ENCODE measurements around the gene TRAPPC10. TPM values are rescaled to one million over a fixed set of nuclear protein-coding genes. Genes with fewer than 3 reads are reported as not detected.

Gene TRAPPC10
- total RNA-seq, 2 donors from 2014 or later, result 53.5 to 72.6 TPM

GRCh38 chr21:44017601-44018000, 5.5 kb downstream of the TRAPPC10 start:
- no peak for ATAC-seq (replicated peaks in 1 of 2)

DNA sequence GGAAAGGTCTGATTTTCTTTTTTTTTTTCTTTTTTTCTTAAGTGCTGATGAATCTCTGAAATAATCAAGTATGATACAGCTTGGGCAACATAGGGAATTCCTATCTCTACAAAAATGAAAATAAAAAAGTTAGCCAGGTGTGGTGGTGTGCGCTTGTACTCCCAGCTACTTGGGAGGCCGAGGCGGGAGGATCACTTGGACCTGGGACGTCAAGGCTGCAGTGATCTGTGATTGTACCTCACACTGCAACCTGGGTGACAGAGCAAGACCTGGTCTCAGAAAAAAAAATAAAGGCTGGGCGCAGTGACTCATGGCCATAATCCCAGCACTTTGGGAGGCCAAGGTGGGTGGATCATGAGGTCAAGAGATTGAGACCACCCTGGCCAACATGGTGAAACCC, 6.0 kb downstream of the TRAPPC10 start:
- H3K4me3 Mint-ChIP-seq, result peak overlapping the region; percentile 25 to 72

More at GRCh38 chr21:44017601-44018000, 5.5 kb downstream of the TRAPPC10 start:
- no peak for DNase-seq
- H3K27me3 Mint-ChIP-seq (ENCODE audit: low read depth), result no peaks in the 10 kb centered on the region
- no peaks in the 10 kb centered on the region for H3K9me3 Mint-ChIP-seq
- H3K4me3 Mint-ChIP-seq, result peak overlapping the region; percentile 25 to 72
- peaks cover 0 to 4% of the 10 kb centered on the region in 2 donors for H3K36me3 Mint-ChIP-seq (ENCODE audit: insufficient read depth in 2 of 2)
- H3K4me1 Mint-ChIP-seq (ENCODE audit: low read depth), result peaks cover 89% of the 10 kb centered on the region
- H3K27ac Mint-ChIP-seq, result peak overlapping the region; percentile 94

DNA sequence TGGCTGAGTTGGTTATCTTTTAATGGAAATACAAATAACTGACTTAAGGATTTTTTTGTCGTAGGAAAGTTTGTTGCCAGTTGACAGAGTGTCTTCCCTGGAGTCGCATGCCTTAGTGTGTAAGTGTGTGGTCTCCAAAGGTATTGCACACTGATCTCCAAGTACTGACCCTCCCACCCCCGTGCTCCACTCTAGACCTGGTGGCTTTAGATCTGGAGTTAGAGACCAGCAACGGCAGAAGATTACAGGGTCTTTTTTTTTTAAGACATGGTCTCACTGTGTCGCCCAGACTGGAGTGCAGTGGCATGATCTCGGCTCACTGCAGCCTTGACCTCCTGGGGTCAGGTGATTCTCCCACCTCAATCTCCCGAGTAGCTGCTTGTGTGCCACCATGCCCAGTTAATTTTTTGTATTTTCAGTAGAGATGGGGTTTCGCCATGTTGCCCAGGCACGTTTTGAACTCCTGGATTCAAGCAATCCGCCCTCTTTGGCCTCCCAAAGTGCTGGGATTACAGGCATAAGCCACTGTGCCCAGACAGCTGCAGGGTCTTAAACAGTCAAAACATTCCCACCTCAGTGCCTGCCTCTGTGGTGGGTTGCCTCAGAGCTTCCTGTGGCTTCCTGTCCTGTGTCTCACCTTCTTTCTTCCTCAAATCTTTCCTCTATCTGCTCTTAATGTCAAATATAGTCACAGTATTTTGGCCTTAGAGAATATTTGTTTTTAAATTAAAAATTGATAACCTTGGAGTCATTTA, 6.9 kb downstream of the TRAPPC10 start:
- Mint-ChIP-seq H3K27me3 (ENCODE audit: low read depth) (no peaks in the 10 kb centered on the region), H3K4me1 (ENCODE audit: low read depth) (peaks cover 97% of the 10 kb centered on the region), H3K4me3 (peak overlapping the region; percentile 39 to 62), H3K27ac (peak overlapping the region; percentile 92), H3K9me3 (no peaks in the 10 kb centered on the region), H3K36me3 (ENCODE audit: insufficient read depth in 2 of 2) (no peaks in the 10 kb centered on the region)
- peak; percentile 64 for ATAC-seq (replicated peaks in 1 of 2)
- DNase-seq, result no peak

More for the DNA sequence above, 6.0 kb downstream of the TRAPPC10 start:
- DNase-seq (no peak), ATAC-seq (replicated peaks in 1 of 2) (no peak)
- Mint-ChIP-seq H3K36me3 (ENCODE audit: insufficient read depth in 2 of 2) (peaks cover 0 to 4% of the 10 kb centered on the region in 2 donors), H3K9me3 (no peaks in the 10 kb centered on the region), H3K4me1 (ENCODE audit: low read depth) (peaks cover 94% of the 10 kb centered on the region), H3K27ac (peak overlapping the region; percentile 94), H3K27me3 (ENCODE audit: low read depth) (no peaks in the 10 kb centered on the region)

- ATAC-seq (replicated peaks in 1 of 2) (no peak), DNase-seq (no peak)
- Mint-ChIP-seq H3K27me3 (ENCODE audit: low read depth) (no peaks in the 10 kb centered on the region), H3K9me3 (no peaks in the 10 kb centered on the region), H3K27ac (peak overlapping the region; percentile 92), H3K4me1 (ENCODE audit: low read depth) (peaks cover 97% of the 10 kb centered on the region), H3K36me3 (ENCODE audit: insufficient read depth in 2 of 2) (no peaks in the 10 kb centered on the region), H3K4me3 (peak overlapping the region; percentile 39 to 62)
Observed at GRCh38 chr21:44019568-44019958, 7.5 kb downstream of the TRAPPC10 start.

DNA sequence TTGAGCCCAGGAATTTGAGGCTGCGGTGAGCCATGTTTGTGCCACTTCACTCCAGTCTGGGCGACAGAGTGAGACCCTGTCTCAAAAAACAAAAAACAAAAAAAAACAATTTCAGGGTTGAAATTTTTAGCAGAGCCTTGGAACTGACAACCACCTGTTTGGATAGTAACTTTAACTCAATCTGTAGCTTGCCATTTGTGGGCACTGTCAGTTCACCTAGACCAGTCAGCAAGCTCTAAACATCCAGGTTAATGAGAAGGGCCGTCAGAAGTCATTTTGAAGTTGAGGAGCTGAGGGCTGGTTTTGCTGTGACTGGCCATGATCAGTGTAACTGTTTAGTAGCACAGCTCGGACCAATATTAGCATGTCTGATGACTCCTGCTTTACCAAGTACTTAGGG, 8.4 kb downstream of the TRAPPC10 start:
- DNase-seq (no peak), ATAC-seq (replicated peaks in 1 of 2) (no peak)
- no peaks in the 10 kb centered on the region for H3K9me3 Mint-ChIP-seq
- peaks cover 97% of the 10 kb centered on the region for H3K4me1 Mint-ChIP-seq (ENCODE audit: low read depth)
- H3K36me3 Mint-ChIP-seq (ENCODE audit: insufficient read depth in 2 of 2), result no peaks in the 10 kb centered on the region
- no peaks in the 10 kb centered on the region for H3K27me3 Mint-ChIP-seq (ENCODE audit: low read depth)
- peak overlapping the region; percentile 39 for H3K27ac Mint-ChIP-seq
- no peak overlapping the region for H3K4me3 Mint-ChIP-seq

DNA sequence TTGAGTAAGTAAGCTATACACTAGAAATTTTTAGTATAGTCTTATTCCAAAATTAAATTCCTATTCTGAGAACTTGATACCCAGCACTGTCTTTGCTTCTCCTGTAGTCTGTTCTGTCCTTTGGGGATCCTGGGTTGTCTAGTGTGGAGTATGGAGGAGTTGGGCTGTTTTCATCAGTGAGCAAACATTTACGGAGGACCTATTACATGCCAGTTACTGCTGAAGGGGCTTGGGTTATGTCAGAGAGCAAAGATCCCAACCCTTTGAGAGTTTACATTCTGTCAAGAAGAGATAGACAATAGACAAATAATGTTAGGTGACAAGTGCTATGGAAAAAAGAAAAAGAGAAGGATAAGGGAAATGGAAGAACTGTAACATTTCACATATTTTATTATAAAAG, 9.0 kb downstream of the TRAPPC10 start:
- H3K4me3 Mint-ChIP-seq, result peak overlapping the region in 1 of 2 donors; percentile 15
- no peak for ATAC-seq (replicated peaks in 1 of 2)
- no peaks in the 10 kb centered on the region for H3K36me3 Mint-ChIP-seq (ENCODE audit: insufficient read depth in 2 of 2)
- H3K27ac Mint-ChIP-seq, result peak overlapping the region; percentile 61
- H3K4me1 Mint-ChIP-seq (ENCODE audit: low read depth), result peaks cover 97% of the 10 kb centered on the region
- no peaks in the 10 kb centered on the region for H3K27me3 Mint-ChIP-seq (ENCODE audit: low read depth)
- DNase-seq, result no peak
- no peaks in the 10 kb centered on the region for H3K9me3 Mint-ChIP-seq

GRCh38 chr21:44024257-44024656, 12.1 kb downstream of the TRAPPC10 start:
- Mint-ChIP-seq H3K36me3 (ENCODE audit: insufficient read depth in 2 of 2) (no peaks in the 10 kb centered on the region), H3K27me3 (ENCODE audit: low read depth) (no peaks in the 10 kb centered on the region), H3K27ac (peak overlapping the region; percentile 80), H3K9me3 (no peaks in the 10 kb centered on the region), H3K4me1 (ENCODE audit: low read depth) (peaks cover 93% of the 10 kb centered on the region), H3K4me3 (peak overlapping the region in 1 of 2 donors; percentile 15)
- DNase-seq (no peak), ATAC-seq (replicated peaks in 1 of 2) (peak in 1 of 2 donors; percentile 36)

DNA sequence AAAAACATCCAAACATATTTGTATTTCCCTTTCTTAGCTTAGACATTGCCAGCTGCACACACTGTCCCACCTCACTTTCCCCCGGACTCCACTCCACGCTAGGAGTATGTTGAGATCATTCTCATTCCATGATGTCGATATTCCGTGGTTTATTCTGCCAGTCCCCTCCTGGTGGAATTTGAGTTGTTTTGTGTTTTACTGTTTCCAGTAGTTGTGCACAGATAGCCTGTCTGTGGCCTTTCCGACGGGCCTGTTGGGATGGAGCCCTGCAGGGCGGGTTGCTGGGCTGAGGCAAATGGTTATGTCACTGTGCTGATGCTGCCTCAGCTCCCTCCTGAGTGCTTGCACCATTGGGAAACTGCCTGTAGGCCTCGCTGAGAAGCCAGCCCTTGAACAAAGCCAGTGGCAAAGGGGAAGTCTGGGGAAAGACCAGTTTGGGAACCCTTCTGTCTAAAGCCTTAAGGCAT, 12.8 kb downstream of the TRAPPC10 start:
- ATAC-seq (replicated peaks in 1 of 2) (no peak), DNase-seq (no peak)
- no peaks in the 10 kb centered on the region for H3K27me3 Mint-ChIP-seq (ENCODE audit: low read depth)
- H3K4me1 Mint-ChIP-seq (ENCODE audit: low read depth), result peaks cover 89% of the 10 kb centered on the region
- peak overlapping the region; percentile 23 to 68 for H3K4me3 Mint-ChIP-seq
- H3K36me3 Mint-ChIP-seq (ENCODE audit: insufficient read depth in 2 of 2), result no peaks in the 10 kb centered on the region
- H3K27ac Mint-ChIP-seq, result peak overlapping the region; percentile 83
- no peaks in the 10 kb centered on the region for H3K9me3 Mint-ChIP-seq

DNA sequence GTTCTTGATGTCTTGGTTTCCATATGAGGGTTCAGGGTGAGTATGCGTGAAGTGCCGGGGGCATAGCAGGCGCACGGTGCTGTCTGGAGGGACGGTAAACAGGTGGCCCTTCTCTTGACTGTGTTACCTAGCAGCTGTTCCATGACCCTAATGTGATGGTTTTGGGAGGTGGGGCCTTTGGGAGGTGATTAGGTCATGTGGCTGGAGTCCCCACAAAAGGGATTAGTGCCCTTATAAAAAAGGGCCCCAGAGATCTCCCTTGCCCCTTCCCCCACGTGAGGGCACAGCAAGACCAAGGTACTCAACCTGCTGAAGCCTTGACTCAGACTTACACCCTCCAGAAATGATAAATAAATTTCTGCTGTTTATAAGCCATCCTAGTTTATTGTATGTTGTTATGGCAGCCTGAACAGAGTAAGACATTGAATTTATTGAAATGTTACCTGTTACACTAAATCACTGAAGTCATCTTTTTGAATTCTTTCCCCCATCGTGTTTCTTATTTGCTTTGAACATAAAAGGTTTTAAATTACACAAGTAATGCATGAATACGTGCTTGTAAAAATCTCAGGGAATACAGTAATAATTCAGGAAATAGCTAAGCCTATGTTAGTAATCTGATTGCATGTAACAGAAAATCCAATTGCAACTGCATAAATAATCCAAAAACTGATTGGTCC, 15.6 kb downstream of the TRAPPC10 start:
- Mint-ChIP-seq H3K27me3 (ENCODE audit: low read depth) (no peaks in the 10 kb centered on the region), H3K27ac (no peak overlapping the region), H3K4me1 (ENCODE audit: low read depth) (peaks cover 72% of the 10 kb centered on the region), H3K36me3 (ENCODE audit: insufficient read depth in 2 of 2) (peaks cover 0 to 2% of the 10 kb centered on the region in 2 donors), H3K4me3 (no peak overlapping the region), H3K9me3 (no peaks in the 10 kb centered on the region)
- DNase-seq, result no peak
- ATAC-seq (replicated peaks in 1 of 2), result no peak

DNA sequence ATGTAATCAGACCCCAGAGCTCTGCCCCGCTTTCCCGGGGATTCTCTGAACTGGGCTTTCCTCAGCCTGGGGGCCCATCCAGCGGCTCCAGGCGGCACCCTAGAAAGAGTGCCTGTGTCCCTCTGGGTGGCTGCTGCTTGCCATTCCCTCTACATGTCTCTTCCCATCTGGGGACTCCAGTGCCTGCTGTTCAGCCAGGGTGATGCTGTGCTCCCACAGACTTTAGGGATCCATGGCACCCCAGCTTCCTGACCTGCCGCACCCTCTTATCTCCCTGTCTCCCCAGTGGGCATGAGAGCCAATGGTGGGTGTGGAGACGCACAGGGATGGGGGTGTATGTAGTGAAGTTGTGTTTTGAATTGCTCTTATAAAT, 16.2 kb downstream of the TRAPPC10 start:
- peak overlapping the region; percentile 47 for H3K27ac Mint-ChIP-seq
- H3K36me3 Mint-ChIP-seq (ENCODE audit: insufficient read depth in 2 of 2), result peaks cover 0 to 5% of the 10 kb centered on the region in 2 donors
- DNase-seq (no peak), ATAC-seq (replicated peaks in 1 of 2) (no peak)
- H3K4me1 Mint-ChIP-seq (ENCODE audit: low read depth), result peaks cover 66% of the 10 kb centered on the region
- H3K9me3 Mint-ChIP-seq, result no peaks in the 10 kb centered on the region
- H3K4me3 Mint-ChIP-seq, result no peak overlapping the region
- H3K27me3 Mint-ChIP-seq (ENCODE audit: low read depth), result no peaks in the 10 kb centered on the region

- H3K27me3 Mint-ChIP-seq (ENCODE audit: low read depth), result no peaks in the 10 kb centered on the region
- no peak for ATAC-seq (replicated peaks in 1 of 2)
- H3K36me3 Mint-ChIP-seq (ENCODE audit: insufficient read depth in 2 of 2), result peaks cover 2 to 9% of the 10 kb centered on the region in 2 donors
- no peak overlapping the region for H3K4me3 Mint-ChIP-seq
- H3K4me1 Mint-ChIP-seq (ENCODE audit: low read depth), result peaks cover 53% of the 10 kb centered on the region
- DNase-seq, result no peak
- H3K27ac Mint-ChIP-seq, result peak overlapping the region; percentile 70
- no peaks in the 10 kb centered on the region for H3K9me3 Mint-ChIP-seq
Observed at GRCh38 chr21:44029460-44030087, 17.5 kb downstream of the TRAPPC10 start.

- no peak for DNase-seq
- peaks cover 12% of the 10 kb centered on the region for H3K4me1 Mint-ChIP-seq (ENCODE audit: low read depth)
- H3K27me3 Mint-ChIP-seq (ENCODE audit: low read depth), result no peaks in the 10 kb centered on the region
- ATAC-seq (replicated peaks in 1 of 2), result no peak
- H3K27ac Mint-ChIP-seq, result no peak overlapping the region
- peaks cover 2 to 21% of the 10 kb centered on the region in 2 donors for H3K36me3 Mint-ChIP-seq (ENCODE audit: insufficient read depth in 2 of 2)
- H3K9me3 Mint-ChIP-seq, result no peaks in the 10 kb centered on the region
- no peak overlapping the region for H3K4me3 Mint-ChIP-seq
Observed at GRCh38 chr21:44035244-44035643, 23.1 kb downstream of the TRAPPC10 start.

GRCh38 chr21:44038063-44038462, 26.0 kb downstream of the TRAPPC10 start:
- no peak for ATAC-seq (replicated peaks in 1 of 2)
- no peak for DNase-seq
- Mint-ChIP-seq H3K4me3 (no peak overlapping the region), H3K9me3 (no peaks in the 10 kb centered on the region), H3K27ac (peak overlapping the region; percentile 49), H3K27me3 (ENCODE audit: low read depth) (no peaks in the 10 kb centered on the region), H3K4me1 (ENCODE audit: low read depth) (peaks cover 10% of the 10 kb centered on the region), H3K36me3 (ENCODE audit: insufficient read depth in 2 of 2) (peaks cover 2 to 21% of the 10 kb centered on the region in 2 donors)

All from activated T-cell treated with anti-CD3 and anti-CD28 coated beads, Interleukin-2, amount 50 U/mL, for 72 hours (primary cell).